K562 treated with DMSO at 1 percent for 12 hours (cell line): ENCODE data around the gene UNC13A. TPM values are rescaled to one million over a fixed set of nuclear protein-coding genes. Genes with fewer than 3 reads are reported as not detected.

Experiments
- total RNA-seq: library from RNA; unstranded; fragments of 300-600 nt; gene quantifications from 2 replicates; pipeline ENCODE4 v1.2.3, GENCODE V29; 2022; ENCODE audit not compliant: insufficient read depth

UNC13A gene
- total RNA-seq = 0.07 and 0.49 TPM in 2 replicates

DNA sequence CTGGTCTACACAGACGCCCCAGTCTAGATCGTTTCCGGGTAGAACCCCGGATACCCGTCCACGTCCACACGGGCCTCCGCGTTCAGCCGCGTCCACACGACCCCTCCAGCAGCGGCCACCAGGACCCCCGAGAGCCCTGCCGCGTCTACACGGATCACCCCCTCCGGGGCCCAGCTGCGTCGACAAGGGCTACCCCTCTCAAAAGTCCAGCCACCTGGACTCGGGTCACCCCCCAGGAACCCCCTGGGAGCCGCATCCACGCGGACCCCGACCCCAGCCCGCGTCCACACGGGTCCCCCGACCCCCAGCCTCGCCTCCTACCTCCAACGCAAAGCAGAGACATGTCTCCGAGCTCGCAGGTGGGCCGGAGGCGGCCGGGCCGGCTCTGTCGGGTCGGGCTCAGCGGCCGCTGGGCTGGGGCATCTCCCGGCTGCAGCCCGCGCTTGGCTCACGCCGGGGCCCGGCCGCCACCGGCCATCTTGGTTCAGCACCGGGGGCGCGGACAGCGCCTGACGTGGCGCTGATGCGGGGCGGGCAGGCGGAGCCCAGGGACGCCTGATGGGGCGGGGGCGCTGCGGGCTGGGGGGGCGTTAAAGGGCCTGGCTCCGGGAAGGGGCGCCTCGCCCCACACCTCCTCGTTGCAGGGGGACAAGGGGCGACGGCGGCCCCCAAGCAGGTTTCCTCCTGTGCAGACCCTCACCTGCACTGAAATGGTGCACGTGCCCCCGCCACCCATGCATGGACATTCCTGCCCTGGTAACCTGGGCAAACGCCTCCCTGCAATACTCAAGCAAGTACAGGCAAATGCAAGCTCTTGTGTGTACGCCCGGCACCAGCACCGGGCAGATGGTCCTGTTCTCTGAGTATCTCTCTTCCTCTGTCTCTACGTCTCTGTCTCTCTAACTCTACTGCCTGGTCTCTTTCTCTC is at the start of gene UNC13A:
Gene UNC13A (minus strand): TSS at position 498 of the 928 bp plus-strand sequence. CDS start 155 bp downstream, at position 343.

DNA sequence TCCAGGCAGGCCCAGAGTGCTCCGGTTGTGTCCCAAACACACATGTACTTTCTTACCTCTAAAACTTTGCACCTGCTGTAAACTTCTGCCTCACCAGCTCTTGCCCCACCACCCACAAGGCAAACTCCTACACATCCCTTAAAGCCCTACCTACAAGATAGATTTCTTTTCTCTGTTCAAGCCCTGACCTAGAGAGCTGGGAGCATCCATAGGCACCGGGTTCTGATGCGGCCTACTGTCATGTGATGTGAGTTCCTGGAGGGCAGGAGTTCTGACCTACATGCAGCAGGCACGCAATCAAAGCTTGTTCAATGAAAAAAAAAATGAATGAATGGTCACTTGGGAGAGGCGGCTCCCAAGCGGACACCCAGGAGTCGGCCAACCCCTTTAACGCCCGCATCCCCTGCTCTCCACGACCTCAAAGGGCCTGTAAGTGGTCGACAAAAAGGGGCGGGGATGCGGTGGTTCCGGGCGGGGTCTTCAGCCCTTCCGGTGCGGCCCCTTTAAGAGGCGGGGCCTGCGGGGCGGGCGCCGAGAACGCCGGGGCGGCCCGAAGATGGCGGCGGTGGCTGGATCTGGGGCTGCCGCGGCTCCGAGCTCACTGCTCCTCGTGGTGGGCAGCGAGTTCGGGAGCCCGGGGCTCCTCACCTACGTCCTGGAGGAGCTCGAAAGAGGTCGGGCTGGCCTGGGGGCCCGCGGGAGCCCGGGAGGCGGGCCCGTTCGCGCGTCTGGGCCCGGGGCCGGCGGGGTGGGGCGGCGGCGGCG is 31.0 kb upstream of the UNC13A start, which contains the start of gene MAP1S:
Gene MAP1S (plus strand): TSS at position 534 of the 765 bp plus-strand sequence. CDS start 23 bp downstream, at position 557.

DNA sequence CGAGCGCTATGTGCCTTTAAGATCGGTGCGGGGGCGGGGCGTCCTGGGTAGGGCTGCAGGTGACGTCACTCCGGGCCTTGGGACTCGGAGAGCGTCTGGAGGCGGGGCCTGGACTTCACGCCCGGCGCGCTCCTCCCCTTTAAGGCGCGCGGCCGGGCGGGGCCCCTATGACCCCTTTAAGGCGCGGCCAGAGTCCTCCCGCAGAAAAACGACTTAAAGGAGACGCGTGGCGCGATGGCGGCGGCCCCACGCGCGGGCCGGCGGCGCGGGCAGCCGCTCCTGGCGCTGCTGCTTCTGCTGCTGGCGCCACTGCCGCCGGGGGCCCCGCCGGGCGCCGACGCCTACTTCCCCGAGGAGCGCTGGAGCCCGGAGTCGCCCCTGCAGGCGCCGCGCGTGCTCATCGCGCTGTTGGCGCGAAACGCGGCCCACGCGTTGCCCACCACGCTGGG is 132.7 kb downstream of the UNC13A start, which contains the start of gene COLGALT1:
Gene COLGALT1 (plus strand): TSS at position 170 of the 449 bp plus-strand sequence. CDS start 65 bp downstream, at position 235.

Other genes starting within 250 kb of the UNC13A start
- gene TMEM221, start 239.7 kb downstream of the UNC13A start, total RNA-seq = 0.79 TPM in 1 of 2 replicates, not detected in the other
- not detected in 2 replicates for gene NXNL1, start 227.4 kb downstream of the UNC13A start, total RNA-seq
- gene SLC27A1, start 217.8 kb downstream of the UNC13A start, total RNA-seq = 2.8 and 4.5 TPM in 2 replicates
- gene PGLS, start 176.7 kb downstream of the UNC13A start, total RNA-seq = 159 and 210 TPM in 2 replicates
- gene COLGALT1, start 132.7 kb downstream of the UNC13A start, total RNA-seq = 49.3 and 89.2 TPM in 2 replicates
- gene MAP1S, start 31.1 kb upstream of the UNC13A start, total RNA-seq = 72.4 and 81.5 TPM in 2 replicates
- 21.7 and 33.6 TPM in 2 replicates for gene FCHO1, start 63.1 kb upstream of the UNC13A start, total RNA-seq
- gene B3GNT3, start 106.8 kb upstream of the UNC13A start, total RNA-seq = not detected in 2 replicates
- gene INSL3, start 133.2 kb upstream of the UNC13A start, total RNA-seq = not detected in 2 replicates
- 0.10 TPM in 1 of 2 replicates, not detected in the other for gene JAK3, start 159.6 kb upstream of the UNC13A start, total RNA-seq
- 7,109 and 9,729 TPM in 2 replicates for gene RPL18A, start 171.6 kb upstream of the UNC13A start, total RNA-seq
- gene SLC5A5, start 183.6 kb upstream of the UNC13A start, total RNA-seq = not detected in 2 replicates
- gene CCDC124, start 244.7 kb upstream of the UNC13A start, total RNA-seq = 99.3 and 108 TPM in 2 replicates